Measurements from ENCODE around the gene PUDP.

The PUDP gene

DNA sequence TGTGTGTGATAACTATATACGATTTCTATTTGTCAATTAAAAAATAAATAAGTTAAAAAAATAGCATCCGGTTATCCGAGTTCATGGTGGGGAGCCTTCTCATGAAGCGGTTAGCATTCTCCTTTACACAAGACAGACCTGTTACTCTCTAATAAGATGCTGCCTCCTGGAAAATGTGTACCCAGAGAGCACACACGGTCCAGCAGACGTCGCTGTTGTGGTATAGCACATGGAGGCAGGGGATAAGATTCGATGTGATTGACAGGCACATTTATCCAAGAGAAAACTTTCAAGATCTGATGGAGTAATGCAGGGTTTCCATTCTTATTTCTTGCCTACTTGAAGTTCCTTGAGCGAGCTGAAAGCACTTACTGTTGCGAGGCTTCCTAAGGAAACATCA lies 63.1 kb downstream of the PUDP start:
- Histone ChIP-seq H3K27me3 (no peaks in the 10 kb centered on the region), H3K9me3 (no peaks in the 10 kb centered on the region), H3K4me1 (no peaks in the 10 kb centered on the region), H3K36me3 (no peaks in the 10 kb centered on the region), H3K4me3 (ENCODE audit: low read depth, low read length) (no peak overlapping the region)
- TF ChIP-seq CTCF (IDR thresholded peaks at IDR 0.05; ENCODE audit: low read depth, low read length): no peak
- no peak for DNase-seq

DNA sequence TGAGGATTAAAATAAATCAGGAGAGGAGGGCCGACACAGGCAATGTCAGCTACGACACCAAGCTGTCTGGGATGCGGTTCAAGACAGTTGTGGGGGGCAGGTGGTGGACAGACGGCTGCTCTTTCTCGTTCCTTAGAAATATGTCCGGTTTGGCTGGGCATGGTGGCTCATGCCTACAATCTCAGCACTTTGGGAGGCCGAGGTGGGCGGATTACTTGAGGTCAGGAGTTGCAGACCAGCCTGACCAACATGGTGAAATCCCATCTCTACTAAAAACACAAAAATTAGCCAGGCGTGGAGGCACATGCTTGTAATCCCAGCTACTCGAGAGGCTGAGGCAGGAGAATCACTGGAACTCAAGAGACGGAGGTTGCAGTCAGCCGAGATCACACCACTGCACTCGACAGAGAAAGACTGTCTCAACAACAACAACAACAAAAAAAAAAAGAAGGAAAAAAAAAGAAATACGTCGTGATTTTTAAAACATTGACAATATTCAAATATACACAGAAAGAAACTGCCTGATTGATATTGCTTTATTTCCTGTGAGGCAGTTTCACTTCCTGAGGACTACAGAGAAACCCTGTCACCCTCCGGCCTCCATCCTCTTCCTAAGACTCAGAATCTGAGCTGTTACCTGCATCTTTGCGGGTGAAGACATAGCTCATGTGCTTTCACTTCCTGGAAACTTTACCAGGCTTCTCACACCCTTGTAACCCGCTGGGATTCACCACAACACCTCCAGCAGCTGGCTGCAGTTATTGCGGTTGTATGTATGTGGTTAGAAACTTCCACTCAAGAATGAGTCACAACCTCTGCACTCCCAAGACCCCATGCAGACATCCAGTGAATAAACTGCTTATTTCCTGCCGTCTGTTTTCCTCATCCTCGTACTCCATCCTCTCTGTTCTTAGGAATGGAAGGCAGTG lies 64.2 kb downstream of the PUDP start:
- no peak for TF ChIP-seq CTCF (IDR thresholded peaks at IDR 0.05; ENCODE audit: low read depth, low read length)
- no peak overlapping the region for H3K4me3 ChIP-seq (ENCODE audit: low read depth, low read length)
- H3K4me1 ChIP-seq: no peaks in the 10 kb centered on the region
- H3K36me3 ChIP-seq: no peaks in the 10 kb centered on the region
- DNase-seq: no peak
- no peaks in the 10 kb centered on the region for H3K27me3 ChIP-seq
- H3K9me3 ChIP-seq: no peaks in the 10 kb centered on the region

DNA sequence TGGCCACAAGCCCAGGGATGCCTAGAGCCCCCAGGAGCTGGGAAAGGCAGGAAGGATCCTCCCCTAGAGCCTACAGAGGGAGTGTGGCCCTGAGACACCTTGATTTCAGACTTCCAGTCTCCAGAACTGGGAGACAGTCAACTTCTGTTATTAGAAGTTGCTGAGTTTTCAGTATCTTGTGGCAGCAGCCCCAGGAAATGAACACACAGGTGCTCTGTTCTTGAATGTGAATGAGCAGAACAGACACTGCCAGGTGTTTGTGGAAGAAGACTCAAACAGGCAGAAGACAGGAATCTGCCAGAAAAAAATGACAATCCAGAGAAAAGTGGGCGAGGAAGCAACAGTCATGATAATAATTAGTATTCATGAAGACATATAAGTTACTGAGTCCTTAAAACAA lies 64.9 kb downstream of the PUDP start:
- H3K4me1 ChIP-seq: no peaks in the 10 kb centered on the region
- H3K4me3 ChIP-seq (ENCODE audit: low read depth, low read length): no peak overlapping the region
- no peak for DNase-seq

DNA sequence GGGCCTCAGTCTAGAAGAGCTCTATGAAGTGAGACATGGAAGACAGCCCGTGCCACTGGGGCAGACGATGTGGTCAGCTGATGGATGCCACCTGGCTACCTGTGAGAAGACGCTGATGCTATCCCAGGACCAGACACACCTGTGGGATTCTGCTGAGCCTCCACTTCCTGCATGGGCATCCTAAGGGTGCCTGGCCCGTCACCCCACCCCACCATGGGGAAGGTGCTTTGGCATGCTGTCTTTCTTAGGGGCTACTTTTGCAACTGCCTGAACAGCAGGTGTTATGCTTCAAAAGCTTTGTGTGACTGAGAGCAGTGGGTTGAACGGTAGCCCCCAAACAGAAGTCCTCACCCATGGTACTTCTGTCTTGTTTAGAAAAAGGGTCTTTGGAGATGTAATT lies 65.4 kb downstream of the PUDP start:
- no peaks in the 10 kb centered on the region for H3K27me3 ChIP-seq
- no peaks in the 10 kb centered on the region for H3K4me1 ChIP-seq
- H3K36me3 ChIP-seq: no peaks in the 10 kb centered on the region
- no peaks in the 10 kb centered on the region for H3K9me3 ChIP-seq
- no peak for DNase-seq
- TF ChIP-seq CTCF (IDR thresholded peaks at IDR 0.05; ENCODE audit: low read depth, low read length): no peak
- no peak overlapping the region for H3K4me3 ChIP-seq (ENCODE audit: low read depth, low read length)

More for the DNA sequence above, 64.9 kb downstream of the PUDP start:
- Histone ChIP-seq H3K36me3 (no peaks in the 10 kb centered on the region), H3K27me3 (no peaks in the 10 kb centered on the region), H3K9me3 (no peaks in the 10 kb centered on the region)
- no peak for TF ChIP-seq CTCF (IDR thresholded peaks at IDR 0.05; ENCODE audit: low read depth, low read length)

DNA sequence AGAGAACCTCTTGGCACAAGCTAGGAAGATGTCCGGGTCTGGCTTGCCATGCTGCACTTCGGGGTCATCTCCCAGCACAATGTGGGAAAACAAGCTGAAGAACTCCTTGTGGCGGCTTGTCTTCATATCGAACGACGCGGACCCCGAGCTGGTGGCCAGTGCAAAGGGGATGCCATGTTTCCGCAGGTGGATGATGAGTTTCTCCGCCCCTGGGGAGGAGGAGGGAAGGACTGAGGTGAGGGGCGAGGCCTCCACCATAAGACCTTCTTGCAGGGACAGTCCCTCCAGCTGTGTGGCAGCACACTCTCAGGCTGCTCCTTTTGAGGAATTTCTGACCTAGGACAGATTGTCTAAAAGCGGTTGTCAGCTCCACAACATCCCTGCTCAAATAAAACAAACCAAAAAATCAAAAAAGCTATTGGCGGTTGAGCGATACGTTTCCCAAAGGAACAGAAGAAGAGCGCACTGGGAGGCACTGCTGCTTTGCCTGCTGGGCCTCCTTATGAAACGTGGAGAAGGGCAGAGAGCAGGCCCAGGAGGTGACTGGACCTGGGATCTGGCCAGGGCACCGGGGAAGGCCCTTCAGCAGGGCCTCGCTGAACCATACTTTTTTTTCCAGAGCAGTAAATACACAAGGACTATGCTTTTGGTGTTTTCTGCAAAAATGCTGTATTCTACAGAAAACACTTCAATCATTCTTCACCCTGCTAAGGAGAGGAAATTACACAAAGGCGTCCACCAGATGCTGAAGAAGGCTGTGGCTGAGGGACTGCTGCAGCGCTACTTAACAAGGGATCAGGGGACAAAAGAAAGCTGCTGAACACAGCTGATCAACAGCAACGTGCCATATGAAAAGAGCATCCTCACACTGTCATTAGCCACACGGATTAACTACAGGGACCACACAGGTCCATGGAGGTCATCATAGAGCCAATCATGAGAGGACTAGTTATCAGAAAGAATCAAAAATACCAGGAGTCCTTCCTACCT lies 70.4 kb downstream of the PUDP start:
- Histone ChIP-seq H3K4me3 (ENCODE audit: low read depth, low read length) (no peak overlapping the region), H3K9me3 (no peaks in the 10 kb centered on the region), H3K36me3 (no peaks in the 10 kb centered on the region), H3K4me1 (no peaks in the 10 kb centered on the region), H3K27me3 (no peaks in the 10 kb centered on the region)
- no peak for DNase-seq
- TF ChIP-seq CTCF (IDR thresholded peaks at IDR 0.05; ENCODE audit: low read depth, low read length): no peak
